Glomerular visceral epithelial cell (primary cell): Measurements from ENCODE around the gene BCORL1.

Source experiments
- DNase-seq: peaks from one replicate; pipeline ENCODE4 v3.0.0-alpha.2; 2016; ENCODE audit errors: extremely low spot score

The BCORL1 gene

GRCh38 chrX:130014356-130014755, 31.9 kb downstream of the BCORL1 start:
- no peak for DNase-seq

DNA sequence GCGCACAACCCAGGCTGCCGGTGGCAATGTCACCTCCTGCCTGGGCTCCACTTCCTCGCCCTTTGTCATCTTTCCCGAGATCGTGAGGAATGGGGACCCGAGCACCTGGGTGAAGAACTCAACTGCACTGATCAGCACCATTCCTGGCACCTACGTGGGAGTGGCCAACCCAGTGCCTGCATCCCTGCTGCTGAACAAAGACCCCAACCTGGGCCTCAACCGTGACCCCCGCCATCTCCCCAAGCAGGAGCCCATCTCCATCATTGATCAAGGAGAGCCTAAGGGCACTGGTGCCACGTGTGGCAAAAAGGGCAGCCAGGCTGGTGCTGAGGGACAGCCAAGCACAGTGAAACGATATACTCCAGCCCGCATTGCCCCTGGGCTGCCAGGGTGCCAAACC, 32.3 kb downstream of the BCORL1 start:
- no peak for DNase-seq

GRCh38 chrX:130015181-130015580, 32.7 kb downstream of the BCORL1 start:
- no peak for DNase-seq

DNA sequence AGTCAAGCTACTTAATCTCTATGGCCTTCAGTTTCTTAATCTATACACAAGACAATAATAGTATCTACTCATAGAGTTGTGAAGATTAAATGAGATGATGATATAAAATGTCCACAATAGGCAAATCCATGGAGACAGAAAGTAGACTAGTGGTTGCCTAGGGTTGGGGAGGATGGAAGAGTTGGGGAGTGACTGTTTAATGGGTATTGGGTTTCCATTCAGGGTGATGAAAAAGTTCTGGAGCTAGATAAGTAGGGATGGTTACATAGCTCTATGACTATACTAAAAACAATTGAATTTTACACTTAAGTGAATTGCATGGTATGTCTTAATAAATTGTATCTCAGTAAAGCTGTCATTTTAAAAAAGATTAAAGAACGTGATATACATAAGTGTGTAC, 35.7 kb downstream of the BCORL1 start:
- no peak for DNase-seq

GRCh38 chrX:130020661-130021324, 38.4 kb downstream of the BCORL1 start:
- no peak for DNase-seq

DNA sequence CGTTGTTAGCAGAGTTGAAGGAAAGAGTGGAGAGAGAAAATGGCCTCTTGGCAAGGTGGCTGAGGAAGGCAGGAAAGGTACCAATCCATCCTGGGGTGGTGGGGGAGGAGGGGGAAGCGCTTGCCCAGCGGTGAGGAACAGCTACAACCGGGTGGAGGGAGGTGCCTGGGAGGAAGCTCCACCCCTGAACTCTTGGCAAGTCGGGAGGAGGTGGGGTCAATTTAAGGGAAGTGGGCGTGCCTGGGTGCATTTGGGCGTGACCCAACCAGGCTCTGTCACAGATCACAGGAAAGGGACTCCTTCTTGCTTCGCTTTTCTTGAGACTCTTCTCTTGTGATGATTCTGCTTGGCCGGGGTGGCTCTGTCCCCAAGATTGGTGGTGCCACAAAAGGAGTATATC, 41.7 kb downstream of the BCORL1 start:
- DNase-seq, result peak; percentile 45

DNA sequence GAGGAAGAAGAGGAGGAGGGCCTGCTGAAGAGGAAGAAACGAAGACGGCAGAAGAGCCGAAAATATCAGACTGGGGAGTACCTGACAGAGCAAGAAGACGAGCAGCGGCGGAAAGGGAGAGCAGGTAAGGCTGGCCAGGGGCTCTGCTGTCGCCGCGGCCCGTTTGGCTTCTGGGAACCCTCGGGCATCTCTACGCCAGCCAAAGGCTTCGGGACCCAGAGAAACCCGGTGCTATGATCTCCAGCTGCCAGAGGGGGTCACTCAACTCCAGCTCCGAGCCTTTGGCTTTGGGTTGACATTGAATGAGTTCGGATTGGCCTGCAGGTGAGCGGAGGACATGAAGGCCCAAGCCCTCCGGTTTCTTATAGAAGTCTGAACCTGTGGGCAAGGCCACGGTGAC, 42.8 kb downstream of the BCORL1 start:
- DNase-seq, result no peak

DNA sequence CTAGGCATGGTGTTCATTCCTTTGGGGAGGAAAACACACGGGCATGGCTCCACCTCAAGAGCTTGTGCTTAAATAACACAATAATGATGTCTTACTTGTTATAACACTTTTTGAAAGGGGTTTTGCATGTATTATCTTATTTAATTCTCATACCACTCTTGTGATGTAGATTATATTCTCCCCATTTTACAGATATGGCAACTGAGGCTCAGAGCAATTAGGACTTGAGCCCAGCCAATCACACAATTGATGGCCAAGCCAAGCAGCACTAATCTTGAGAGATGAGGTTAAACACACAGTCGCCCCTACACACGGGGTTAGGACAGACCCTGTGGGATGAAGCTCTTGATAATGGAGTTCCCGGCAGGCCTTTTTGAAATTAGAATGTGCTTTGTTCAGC, 45.1 kb downstream of the BCORL1 start:
- no peak for DNase-seq

DNA sequence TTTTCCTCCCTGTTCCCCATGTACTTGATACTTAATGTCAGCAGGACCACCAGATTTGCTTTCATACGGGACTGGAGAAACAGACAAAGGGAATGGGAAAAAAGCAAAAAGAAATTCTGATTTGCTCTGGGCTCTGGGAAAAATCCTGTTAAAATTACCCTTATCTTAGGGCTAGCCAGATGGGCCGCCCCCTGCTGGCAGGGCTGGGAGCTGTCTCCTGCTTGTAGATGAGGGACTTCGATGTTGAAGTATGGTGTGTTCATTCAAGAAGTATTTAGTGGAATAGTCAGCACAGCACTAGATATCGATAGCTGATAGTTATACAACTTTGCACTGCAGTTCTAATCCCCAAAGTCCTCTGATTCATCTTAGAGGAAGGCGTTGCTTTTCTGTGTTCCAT, 45.8 kb downstream of the BCORL1 start:
- DNase-seq, result peak; percentile 25

- DNase-seq, result no peak
Observed at GRCh38 chrX:130030826-130031225, 48.4 kb downstream of the BCORL1 start.

DNA sequence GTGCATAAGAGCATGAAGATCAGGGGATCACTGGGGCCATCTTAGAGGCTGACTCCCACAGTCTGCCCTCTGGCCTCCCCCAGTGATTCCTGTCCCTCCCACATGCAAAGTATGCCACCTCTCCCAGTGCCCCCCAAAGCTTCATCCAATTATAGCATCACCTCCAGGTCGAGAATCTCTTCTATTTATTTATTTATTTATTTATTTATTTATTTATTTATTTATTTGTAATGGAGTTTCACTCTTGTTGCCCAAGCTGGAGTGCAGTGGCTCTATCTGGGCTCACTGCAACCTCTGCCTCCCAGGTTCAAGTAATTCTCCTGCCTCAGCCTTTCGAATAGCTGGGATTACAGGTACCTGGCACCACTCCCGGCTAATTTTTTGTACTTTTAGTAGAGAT, 50.1 kb downstream of the BCORL1 start:
- DNase-seq, result no peak

- no peak for DNase-seq
Observed at GRCh38 chrX:130034178-130034577, 51.7 kb downstream of the BCORL1 start.

DNA sequence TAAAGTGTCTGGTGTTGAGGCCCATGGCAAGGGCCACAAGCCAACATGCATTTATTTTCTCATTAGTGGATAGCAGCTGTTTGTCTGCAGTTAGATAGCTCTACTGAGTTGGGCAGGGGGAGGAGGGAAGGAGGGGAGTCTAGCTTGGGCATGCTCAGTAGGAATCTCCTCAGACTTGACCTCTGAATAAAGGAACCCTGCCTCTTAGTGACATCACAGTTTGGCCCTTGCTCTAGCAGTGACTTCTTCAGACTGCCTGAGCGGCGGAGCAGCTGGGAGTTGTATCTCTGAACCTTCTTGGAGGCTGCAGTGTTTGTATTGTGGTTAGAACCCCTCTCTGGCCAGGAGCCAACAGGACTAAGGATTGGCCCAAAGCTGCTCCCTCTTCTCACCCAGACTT, 57.4 kb downstream of the BCORL1 start:
- no peak for DNase-seq

- DNase-seq, result no peak
Observed at GRCh38 chrX:130047416-130047815, 65.0 kb downstream of the BCORL1 start.

GRCh38 chrX:130048686-130049222, 66.3 kb downstream of the BCORL1 start:
- DNase-seq, result no peak

DNA sequence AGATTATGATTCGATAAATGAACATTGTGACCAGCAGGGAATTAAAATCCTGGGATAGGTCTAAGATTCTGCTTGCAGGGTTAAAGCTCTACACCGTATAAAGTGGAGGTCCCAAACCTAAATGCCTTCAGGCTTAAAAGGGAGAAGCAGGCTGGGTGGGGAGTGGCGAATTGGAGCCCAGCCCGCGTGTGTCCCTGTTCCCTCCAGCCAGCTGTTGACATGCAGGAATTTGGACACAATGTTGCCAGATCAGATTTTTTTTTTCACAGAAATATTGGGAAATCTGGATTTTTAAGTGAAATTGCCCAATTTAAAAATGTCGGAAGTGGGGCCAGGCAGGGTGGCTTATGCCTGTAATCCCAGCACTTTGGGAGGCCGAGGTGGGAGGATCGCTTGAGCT, 67.4 kb downstream of the BCORL1 start:
- DNase-seq, result no peak

- DNase-seq, result no peak
Observed at GRCh38 chrX:130051176-130051845, 68.9 kb downstream of the BCORL1 start.

DNA sequence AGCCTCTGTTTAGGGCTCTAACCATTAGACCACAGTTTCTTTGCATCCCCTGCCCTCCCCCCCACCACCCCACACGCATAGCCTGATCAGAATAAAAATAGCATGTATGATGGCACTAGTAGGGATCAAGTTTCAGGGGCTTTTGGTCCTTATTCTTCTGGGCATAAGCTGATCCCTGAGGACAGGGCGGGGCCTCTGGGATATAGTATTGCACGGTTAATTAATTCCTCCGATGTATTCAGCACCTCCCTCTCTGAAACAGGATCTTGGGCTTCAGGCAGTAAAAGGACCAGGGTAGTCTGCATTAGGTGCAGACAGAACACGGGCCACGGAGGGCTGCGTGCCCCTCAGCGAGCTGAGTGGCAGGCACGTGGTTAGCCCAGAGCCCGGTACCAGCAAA, 70.8 kb downstream of the BCORL1 start:
- DNase-seq, result no peak

DNA sequence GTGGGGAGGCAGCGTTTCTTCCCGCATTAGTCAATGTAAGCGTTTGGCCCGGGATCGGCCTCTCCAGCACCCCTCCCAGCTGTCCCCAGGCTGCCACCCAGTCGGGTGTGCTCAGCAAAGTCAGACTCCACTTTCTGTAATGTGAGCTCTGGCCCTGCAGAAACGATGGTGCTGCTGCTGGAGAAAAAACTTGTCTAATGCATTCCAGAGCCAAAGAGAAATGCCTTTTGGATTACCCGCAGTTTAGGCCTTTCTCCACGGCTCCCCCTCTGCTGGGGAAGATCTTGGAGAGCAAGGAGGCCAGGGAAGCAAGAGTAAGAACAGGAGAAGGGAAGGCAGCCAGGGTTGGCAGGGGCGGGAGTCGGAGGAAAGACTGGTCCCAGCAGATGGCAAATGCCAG, 72.7 kb downstream of the BCORL1 start:
- no peak for DNase-seq

DNA sequence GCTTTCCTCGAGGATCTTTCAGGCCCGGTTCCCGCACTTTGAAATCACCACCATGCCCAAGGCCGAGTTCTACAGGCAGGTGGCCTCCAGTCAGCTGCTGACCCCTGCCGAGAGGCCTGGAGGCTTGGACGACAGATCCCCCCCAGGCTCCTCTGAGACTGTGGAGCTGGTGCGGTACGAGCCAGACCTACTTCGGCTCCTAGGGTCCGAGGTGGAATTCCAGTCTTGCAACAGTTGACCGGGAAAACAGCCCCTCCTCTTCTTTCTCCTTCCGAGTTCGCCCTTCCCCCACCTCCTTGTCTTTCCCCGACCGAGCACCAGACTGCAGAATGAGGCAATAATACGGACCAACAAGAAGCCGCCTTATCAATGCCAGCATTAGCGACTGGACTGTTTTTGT, 73.5 kb downstream of the BCORL1 start:
- no peak for DNase-seq

- DNase-seq, result no peak
Observed at GRCh38 chrX:130057209-130057608, 74.8 kb downstream of the BCORL1 start.

GRCh38 chrX:130058652-130059051, 76.2 kb downstream of the BCORL1 start:
- no peak for DNase-seq
